GM21526 (cell line): Measurements from ENCODE around the gene MTLN.
"Not testable (repeated sequence)": the region's sequence is repeated elsewhere in the genome, so short reads cannot be mapped to it uniquely, and the experiment has no call there.

Experiments used
- ATAC-seq: cut with Tn5 transposase; IDR thresholded peaks from one replicate; pipeline ENCODE4 v1.9.1; 2021; ENCODE audit warnings: moderate library complexity; ENCODE audit not compliant: unreplicated experiment, low FRiP score

MTLN gene

DNA sequence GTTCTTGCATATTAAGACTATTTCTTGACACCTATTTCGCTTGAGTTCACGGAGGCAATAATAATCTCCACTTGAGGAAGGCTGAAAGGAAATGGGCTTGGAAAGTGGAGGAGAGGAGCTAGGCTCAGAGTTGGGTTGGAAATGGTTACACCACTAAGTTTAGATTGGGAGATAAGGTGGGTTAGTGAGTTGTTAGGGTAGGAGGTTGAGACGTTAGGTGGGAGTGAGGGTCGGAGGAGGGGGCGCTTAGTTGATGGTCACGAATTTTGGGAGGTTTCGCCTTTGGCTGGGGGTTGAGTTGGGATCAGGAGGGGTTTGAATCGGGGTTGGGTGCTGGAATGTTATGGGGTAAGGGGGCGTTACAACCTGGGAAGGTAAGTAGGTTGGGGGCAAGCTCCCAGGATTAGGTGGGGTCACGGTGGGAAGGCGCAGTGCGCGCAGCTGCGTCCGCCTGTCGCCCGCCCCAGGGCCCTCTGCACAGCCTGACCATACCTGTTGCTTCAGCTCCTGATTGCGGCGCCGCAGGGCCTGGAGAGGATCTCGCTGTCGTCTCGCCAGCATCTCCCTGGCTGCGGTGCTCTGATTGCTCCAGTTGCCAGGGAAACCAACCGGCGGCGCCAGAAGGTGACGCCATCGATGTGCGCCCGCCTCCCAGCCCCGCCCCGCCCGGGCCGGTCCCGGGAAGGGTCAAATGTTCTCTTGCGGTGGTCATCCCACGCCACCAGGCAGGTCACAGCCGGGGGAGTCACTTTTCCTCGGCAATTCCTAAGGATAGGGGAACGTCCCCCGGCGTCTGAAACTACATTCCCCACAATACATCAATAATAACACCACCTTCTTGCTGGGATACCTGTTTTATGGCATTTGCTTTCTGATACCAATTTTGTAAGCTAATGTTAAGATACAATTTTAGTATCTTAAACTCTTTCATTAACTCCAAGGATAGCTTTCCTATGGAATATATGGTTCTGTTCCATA is 7.7 kb downstream of the MTLN start, which contains the start of gene NPHP1:
Gene NPHP1, minus strand, starts transcription at position 606 of the 978 bp plus-strand sequence. Its CDS starts 45 bp downstream, at position 561.
- ATAC-seq, result peak; percentile 90

DNA sequence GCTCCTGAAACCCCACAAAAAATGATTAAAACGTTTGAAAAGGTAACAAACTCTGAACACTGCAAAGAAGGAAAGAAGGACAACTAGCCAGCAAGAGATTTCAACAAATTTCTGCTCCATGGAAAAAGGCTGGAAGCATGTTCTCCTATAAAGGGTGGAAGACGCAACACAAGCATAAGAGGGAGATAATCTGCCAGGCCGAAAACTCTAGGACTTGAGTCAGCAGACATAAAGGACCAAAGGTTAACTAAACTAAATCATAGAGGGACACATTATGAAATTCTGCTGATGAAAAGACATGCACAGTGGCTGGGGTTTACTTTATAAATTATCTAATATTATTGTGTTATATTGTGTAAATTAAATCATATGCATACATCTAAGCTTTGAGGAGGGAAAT is 14.3 kb downstream of the MTLN start:
- no peak for ATAC-seq

DNA sequence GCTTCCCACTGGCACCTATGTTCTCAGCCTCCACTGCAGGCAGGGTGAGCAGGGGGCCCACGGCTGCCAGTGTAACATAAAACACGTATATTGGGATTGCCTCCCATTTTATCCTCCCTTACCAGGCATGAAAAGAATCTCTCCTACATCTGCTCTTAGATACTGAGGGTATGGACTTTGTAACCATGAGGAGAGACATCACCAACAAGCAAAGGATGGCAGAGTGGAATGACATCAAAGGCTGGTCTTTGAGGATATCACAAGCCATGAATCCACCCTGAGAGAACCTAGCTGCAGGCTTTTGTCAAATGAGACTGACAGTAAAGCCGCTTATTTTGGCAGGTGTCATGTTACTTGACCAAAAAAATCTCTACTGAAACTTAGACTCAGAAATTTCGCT is 14.9 kb downstream of the MTLN start:
- no peak for ATAC-seq

DNA sequence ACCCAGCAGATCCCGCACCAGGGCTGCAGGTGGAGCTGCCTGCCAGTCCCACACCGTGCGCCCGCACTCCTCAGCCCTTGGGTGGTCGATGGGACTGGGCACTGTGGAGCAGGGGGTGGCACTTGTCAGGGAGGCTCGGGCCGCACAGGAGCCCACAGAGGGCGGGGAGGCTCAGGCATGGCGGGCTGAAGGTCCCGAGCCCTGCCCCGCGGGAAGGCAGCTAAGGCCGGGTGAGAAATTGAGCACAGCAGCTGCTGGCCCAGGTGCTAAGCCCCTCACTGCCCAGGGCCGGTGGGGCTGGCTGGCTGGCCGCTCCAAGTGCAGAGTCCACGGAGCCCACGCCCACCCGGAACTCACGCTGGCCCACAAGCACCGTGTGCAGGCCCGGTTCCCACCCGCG is 22.2 kb downstream of the MTLN start:
- not testable (repeated sequence) for ATAC-seq

DNA sequence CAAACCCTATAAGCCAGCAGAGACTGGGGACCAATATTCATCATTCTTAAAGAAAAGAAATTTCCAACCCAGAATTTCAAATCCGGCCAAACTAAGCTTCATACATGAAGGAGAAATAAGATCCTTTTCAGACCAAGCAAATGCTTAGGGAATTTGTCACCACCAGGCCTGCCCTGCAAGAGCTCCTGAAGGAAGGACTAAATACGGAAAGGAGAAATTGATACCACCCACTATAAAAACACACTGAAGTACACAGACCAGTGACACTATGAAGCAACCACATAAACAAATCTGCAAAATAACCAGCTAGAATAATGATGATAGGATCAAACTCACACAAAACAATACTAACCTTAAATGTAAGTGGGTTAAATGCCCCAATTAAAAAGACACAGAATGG is 29.9 kb downstream of the MTLN start:
- ATAC-seq, result no peak

DNA sequence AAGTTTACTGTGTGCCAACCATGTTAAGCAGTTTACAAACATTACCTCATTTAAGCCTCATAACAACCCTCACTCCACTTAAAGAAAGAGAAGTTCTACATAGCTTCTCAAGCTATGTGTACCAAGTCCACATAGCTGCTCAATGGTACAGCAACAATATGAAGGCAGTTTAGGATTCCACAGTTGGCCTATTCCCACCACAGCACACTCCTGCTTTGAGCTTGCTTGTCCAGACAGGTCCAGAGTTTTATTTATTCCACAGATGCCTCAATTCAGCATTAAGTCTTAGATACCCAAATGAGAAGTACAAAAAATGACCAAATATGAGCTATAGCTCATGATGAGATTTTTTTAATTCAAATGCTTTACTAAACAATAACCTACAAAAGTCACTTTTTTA is 32.3 kb downstream of the MTLN start:
- no peak for ATAC-seq

DNA sequence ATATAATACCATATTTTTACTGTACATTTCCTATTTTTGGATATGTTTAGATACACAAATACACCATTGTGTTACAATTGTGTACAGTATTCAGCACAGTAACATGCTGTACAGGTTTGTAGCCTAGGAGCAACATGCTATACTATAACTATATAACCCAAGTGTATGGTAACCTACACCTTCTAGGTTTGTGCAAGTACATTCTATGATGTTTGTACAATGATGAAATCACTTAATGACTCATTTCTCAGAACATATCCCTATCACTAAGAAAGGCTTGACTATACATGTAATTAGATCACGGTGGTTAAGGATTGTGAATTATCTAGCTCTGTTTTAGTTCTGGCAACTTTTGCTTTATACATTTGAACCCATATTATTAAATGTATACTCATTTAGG is 38.8 kb downstream of the MTLN start:
- ATAC-seq, result no peak

DNA sequence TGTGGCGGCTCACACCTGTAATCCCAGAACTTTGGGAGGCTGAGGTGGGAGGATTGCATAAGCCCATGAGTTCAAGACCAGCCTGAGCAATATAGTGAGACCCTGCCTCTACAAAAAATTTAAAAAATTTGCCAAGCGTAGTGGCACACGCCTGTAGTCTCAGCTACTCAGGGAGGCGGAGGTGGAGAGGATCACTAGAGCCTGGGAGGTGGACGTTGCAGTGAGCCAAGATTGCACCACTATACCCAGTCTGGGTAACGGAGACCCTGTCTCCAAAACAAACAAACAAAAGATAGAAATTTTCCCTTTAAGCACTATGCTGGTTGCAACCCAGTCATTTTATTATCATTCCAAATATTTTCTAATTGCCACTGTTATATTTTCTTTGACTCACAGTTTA is 39.8 kb downstream of the MTLN start:
- no peak for ATAC-seq

DNA sequence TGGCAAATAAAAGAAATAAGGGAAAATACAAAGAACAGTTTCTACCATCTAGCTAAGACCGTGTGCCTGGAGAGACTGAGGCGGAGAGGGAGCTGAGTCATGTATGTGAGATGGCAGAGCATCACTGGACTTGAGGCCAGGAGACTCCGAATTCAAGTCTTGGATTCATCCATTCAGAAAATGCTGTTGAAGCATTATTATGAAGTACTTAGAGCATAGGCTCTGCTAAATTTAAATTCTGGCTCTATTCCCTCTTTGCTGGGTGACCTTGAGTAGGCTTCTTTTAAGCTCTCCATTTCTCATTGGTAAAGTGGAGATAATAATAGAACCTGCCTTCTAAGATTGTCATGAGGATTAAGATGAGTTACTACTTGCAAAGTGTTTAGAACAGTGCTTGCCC is 42.2 kb downstream of the MTLN start:
- ATAC-seq, result no peak

DNA sequence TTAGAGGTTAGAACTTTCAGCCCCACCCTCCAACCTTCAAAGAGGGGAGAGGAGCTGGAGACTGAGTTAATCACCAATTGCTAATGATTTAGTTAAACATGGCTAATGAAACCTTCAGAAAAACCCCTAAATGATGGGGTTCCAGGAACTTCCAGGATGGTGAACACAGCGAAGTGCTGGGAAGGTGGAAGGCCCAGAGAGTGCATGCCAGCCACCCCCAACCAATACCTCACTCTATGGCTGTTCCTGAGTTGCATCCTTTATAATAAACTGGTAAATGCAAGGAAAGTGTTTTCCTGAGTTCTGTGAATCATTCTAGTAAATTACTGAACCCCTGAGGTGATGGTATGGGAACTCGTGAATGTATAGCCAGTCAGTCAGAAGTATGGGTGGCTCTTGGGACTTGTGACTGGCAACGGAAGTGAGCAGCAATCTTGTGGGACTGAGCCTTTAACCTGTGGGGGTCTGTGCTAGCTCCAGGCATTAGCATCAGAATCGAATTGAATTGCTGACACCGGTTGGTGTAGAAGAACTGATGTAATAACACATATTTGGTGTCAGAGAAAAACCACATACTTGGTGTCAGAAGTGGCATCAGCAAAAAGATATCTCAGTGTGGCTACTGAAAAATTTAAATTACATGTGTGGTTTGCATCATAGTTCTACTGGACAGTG is 44.9 kb downstream of the MTLN start:
- no peak for ATAC-seq

DNA sequence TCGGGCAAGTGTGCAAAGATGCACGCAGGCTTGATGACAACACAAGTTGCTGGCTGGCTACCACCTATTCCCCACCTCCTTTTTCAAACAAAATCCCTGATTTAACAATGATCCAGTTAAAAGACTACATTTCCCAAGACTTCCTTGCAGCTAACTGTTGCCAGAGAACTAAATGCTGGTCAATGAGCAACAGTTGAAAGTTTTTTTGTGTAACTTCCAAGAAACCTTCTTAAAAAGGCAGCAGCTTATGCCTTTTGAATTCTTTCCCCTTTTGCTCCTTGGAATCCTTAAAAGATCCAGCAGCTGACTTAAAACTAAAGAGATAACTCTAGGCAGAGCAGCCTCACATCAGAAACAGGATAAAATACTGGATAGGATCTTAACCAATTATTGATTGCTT is 46.1 kb downstream of the MTLN start:
- ATAC-seq, result no peak
